AG09309 (cell line): ENCODE data around the gene OSBPL7.
"Not testable (repeated sequence)": the region's sequence is repeated elsewhere in the genome, so short reads cannot be mapped to it uniquely, and the experiment has no call there.

ENCODE experiments used
- DNase-seq: peaks from one replicate; pipeline ENCODE4 v3.0.0-alpha.2; 2010; ENCODE audit warnings: low read depth
- H3K4me3 ChIP-seq: 2 replicates; pipeline ENCODE4 v1.5.1; 2011; ENCODE audit warnings: mild to moderate bottlenecking, low read depth, low read length, moderate library complexity; ENCODE audit not compliant: control insufficient read depth
- CTCF ChIP-seq: IDR thresholded peaks from 2 replicates; pipeline ENCODE4 v1.5.1; 2011; ENCODE audit warnings: mild to moderate bottlenecking, low read depth, low read length, inconsistent platforms; ENCODE audit not compliant: insufficient read depth, control insufficient read depth; ENCODE audit errors: missing control alignments

Gene OSBPL7

GRCh38 chr17:47776330-47777197 lies 45.0 kb downstream of the OSBPL7 start:
- no peak for DNase-seq
- H3K4me3 ChIP-seq = no peak overlapping the region
- peak; percentile 72 for TF ChIP-seq CTCF

- TF ChIP-seq CTCF = no peak
- H3K4me3 ChIP-seq = no peak overlapping the region
- DNase-seq = no peak
These were observed 46.5 kb downstream of the OSBPL7 start for GRCh38 chr17:47774987-47775580.

- TF ChIP-seq CTCF = no peak
- no peak for DNase-seq
- no peak overlapping the region for H3K4me3 ChIP-seq
These were observed 47.3 kb downstream of the OSBPL7 start for GRCh38 chr17:47774331-47774730.

- DNase-seq, H3K4me3 ChIP-seq: not testable (repeated sequence)
These were observed 47.9 kb downstream of the OSBPL7 start for GRCh38 chr17:47773649-47774048.

- no peak overlapping the region for H3K4me3 ChIP-seq
- DNase-seq = no peak
- no peak for TF ChIP-seq CTCF
These were observed 57.5 kb downstream of the OSBPL7 start for GRCh38 chr17:47763913-47764582.

- TF ChIP-seq CTCF = no peak
- no peak for DNase-seq
These were observed 58.9 kb downstream of the OSBPL7 start for GRCh38 chr17:47762728-47763127.

More at GRCh38 chr17:47762728-47763127, 58.9 kb downstream of the OSBPL7 start:
- H3K4me3 ChIP-seq = no peak overlapping the region
